GM18499 (cell line): ENCODE measurements around the gene WARS2.

ENCODE experiments used
- ATAC-seq: cut with Tn5 transposase; IDR thresholded peaks from one replicate; pipeline ENCODE4 v1.9.1; 2021; ENCODE audit warnings: moderate number of reproducible peaks; ENCODE audit not compliant: insufficient read depth, unreplicated experiment

The WARS2 gene

GRCh38 chr1:119090250-119090649 is 50.2 kb downstream of the WARS2 start:
- ATAC-seq, result no peak

- no peak for ATAC-seq
Measured at GRCh38 chr1:119086830-119087229, 53.6 kb downstream of the WARS2 start.

DNA sequence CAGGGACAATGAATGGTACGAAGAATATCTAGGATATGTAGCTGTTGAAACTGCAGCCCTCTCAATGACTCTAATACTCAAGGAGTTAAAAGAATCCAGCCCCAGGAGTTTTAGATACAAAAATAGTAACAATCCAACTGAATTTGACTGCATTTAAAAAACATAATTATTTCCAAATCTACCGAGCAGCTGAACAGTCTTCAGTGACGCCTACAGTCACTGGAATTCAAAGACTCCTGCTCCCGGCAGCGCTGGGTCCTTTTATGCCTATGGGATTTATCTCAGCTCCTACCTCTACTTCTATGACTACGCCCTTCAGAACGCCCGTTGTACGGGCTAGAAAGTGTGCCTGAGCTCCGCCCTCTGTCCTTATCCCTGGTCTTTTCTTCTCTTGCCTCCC is 55.7 kb downstream of the WARS2 start:
- no peak for ATAC-seq

GRCh38 chr1:119083980-119084379 is 56.5 kb downstream of the WARS2 start:
- no peak for ATAC-seq

DNA sequence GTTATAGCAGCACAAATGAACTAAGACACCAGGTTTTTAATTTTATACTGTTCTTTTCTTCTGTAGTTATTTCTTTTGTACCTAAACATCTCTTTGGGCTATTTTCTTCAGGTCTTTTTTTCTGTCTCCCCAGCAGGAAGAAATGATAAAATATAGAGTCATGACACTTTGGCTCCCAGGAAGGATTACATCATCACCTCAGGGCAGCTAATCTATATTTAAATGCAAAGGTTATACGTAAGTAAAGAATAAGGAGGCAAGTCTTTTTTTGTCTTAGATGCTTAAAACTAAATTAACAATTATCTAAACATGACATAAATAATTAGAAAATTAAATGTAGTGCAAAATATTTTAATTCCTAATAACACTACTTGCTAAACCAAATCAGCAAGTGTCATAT is 57.0 kb downstream of the WARS2 start:
- no peak for ATAC-seq

DNA sequence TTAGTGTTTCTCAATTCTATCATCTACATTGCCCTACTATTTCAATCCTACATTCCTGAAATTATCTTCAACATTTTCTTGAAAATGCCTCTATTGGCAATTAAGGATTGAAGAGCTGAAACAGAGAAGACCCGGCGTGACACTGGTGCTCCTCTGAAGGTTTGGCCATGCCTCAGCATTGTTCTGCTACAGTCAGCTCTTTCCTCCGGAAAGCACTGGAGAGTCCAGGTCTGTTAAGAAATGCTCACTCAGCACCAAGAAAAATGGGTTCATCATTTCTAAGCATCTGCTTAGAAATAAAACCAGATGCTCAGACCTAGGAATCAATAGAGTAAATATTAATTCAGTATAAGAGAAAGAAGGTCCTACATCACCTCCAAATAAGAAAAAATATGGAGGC is 58.8 kb downstream of the WARS2 start:
- ATAC-seq, result no peak

- no peak for ATAC-seq
Measured at GRCh38 chr1:119081267-119081666, 59.2 kb downstream of the WARS2 start.

DNA sequence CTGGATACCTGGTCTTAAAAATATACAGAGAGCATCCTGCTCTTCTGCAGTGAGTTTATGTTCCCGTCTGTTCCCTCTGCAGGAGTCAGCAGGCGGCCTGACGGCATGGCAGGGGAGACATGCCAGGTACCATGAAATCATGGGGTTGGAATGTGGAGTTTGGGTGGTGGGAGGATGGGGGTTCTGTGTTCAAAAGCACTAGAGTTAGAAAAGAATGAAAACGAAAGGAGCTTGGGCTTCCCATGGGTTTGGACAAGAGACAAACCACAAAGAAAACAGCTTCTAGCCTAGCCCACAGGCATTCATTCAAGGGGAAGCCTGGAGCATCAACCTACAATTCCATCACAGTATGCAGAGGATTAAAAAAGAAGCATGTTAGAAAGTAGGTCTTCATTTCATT is 59.9 kb downstream of the WARS2 start:
- ATAC-seq, result no peak

- ATAC-seq, result no peak
Measured at GRCh38 chr1:119079881-119080280, 60.6 kb downstream of the WARS2 start.

GRCh38 chr1:119075614-119076013 is 64.8 kb downstream of the WARS2 start:
- ATAC-seq, result no peak

DNA sequence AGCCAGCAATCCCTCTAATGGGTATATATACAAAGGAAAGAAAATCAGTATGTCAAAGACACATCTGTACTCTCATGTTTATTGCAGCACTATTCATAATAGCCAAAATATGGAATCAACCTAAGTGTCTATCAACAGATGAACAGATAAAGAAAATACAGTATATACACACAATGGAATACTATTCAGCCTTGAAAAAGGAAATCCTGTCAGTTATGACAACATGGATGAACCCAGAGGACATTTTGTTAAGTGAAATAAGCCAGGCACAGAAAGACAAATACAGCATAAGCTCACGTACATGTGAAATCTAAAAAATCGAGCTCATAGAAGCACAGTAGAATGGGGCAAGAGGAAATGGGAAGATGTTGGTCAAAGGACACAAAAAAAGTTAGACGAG is 69.1 kb downstream of the WARS2 start:
- no peak for ATAC-seq

- no peak for ATAC-seq
Measured at GRCh38 chr1:119069682-119070081, 70.8 kb downstream of the WARS2 start.

DNA sequence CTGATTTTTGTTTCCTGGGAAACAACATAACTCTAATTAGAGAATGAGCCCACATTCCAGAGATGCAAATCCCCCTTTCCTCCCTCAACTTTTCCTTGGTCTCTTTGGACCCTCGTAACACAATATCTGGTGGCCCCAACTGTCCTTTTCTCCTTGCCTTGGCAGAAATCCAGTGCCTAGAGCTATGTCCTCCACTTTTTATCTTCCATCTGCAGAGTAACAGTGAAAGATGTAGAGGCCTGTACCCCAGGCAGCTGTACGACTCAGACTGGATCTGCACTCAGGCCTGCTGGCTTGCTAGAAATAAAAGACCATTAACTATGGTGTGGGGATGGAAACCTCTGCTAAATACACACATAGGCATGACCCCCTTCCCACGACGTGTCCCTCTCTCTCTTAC is 72.0 kb downstream of the WARS2 start:
- no peak for ATAC-seq

- no peak for ATAC-seq
Measured at GRCh38 chr1:119061700-119062099, 78.8 kb downstream of the WARS2 start.

DNA sequence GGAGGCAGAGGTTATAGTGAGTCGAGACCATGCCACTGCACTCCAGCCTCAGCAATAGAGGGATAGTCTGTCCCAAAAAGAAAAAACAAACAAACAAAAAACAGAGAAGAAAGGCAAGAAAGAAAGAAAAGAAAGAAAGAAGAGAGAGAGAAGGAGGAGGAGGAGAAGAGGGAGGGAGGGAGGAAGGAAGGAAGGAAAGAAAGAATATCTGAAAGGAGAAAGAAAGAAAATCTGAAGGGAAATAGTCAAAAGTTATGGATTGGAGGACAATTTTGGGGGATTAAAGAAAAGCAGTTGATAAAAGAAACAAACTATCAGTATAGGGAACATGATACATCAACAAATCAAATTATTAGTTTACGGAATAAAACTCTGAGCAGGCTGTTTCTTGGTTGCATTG is 84.9 kb downstream of the WARS2 start:
- ATAC-seq, result no peak

DNA sequence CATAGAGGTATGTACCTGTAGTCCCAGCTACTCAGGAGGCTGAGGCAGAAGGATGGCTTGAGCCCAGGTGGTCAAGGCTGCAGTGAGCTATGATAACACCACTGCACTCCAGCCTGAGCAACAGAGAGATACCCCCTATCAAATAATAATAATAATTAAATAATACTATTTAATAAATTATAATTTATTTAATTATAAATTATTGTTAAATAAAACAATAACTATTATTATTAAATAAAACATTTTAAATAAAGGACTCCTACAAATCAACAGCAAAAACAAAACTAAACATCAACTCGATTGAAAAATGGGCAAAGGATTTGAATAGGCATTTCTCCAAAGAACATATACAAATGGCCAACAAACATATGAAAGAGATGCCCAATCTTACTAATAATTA is 86.5 kb downstream of the WARS2 start:
- no peak for ATAC-seq

DNA sequence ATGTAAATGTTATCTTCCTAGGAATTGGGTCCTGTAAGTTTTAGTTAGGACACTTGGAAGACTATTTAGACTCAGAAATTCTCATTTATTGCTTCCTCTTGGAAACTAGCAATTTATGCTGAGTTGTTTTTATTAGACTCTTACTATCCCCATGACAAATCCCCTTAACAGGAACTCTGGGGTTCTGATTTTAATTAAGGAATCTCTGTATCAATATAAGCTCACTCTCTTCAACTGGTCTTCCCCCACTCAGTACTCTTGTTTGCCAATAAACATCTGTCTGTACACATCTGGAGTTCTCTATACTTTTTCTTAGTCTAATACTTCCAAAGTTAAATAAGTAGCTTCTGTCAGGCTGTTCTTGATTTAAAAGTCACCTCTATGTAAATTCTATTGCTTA is 88.2 kb downstream of the WARS2 start:
- no peak for ATAC-seq

DNA sequence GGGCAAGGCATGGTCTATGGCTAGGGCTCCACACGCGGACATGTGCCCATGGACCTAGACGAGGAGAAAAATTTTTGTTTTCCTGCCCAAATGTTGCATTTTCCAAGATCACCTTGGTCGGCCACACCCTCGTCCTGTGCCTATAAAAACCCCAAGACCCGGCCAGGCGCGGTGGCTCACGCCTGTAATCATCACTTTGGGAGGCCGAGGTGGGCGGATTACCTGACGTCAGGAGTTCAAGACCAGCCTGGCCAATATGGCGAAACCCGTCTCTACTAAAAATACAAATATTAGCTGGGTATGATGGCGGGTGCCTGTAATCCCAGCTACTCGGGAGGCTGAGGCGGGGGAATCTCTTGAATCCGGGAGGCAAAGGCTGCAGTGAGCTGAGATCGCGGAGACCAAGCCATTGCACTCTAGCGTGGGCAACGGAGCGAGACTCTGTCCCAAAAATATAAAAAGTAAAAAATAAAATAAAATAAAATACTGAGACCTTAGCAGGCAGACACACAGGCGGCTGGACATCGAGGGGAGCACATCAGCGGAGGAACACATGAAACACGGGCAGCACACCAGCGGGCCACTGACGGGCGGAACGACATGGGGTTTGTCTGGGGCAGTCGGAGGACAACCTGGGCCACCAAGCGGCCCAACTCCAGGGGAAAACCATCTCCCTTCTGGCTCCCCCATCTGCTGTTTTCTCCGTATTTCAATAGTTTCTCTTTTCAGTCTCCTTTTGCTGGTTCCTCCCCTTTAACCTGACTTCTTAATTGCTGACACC is 91.6 kb downstream of the WARS2 start:
- ATAC-seq, result no peak

- ATAC-seq, result no peak
Measured at GRCh38 chr1:119046785-119047438, 93.5 kb downstream of the WARS2 start.

DNA sequence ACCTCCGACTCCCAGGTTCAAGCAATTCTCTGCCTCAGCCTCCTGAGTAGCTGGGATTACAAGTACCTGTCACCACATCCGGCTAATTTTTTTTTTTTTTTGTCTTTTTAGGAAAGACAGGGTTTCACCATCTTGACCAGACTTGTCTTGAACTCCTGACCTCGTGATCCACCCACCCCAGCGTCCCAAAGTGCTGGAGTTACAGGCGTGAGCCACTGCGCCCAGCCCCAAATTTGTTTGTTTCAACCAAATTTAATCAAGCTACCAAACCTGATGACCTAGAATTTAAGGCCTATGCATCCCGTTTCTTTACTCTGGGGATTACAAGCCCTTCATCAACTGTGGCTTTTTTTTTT is 94.0 kb downstream of the WARS2 start:
- ATAC-seq, result no peak

- ATAC-seq, result no peak
Measured at GRCh38 chr1:119045096-119045746, 95.2 kb downstream of the WARS2 start.

- ATAC-seq, result no peak
Measured at GRCh38 chr1:119040906-119041305, 99.5 kb downstream of the WARS2 start.
